Uterus (tissue), 2 donors: Measurements from ENCODE around the gene SLC22A23.

Experiments
- POLR2A ChIP-seq, 2 donors: fragments of 450-650 bp; IDR thresholded peaks; one replicate each; pipeline ENCODE4 v1.6.1; 2016; ENCODE audit warnings: antibody characterized with exemption in 2 of 2, mild to moderate bottlenecking in 1 of 2, moderate library complexity in 1 of 2
- TF ChIP-seq, protein P1 (sequence below), 4 experiments: fragments of 200-600 bp in 2 of 4; fragments of 450-650 bp in 2 of 4; sonication (generic) in 2 of 4; IDR thresholded peaks; one replicate each; pipeline ENCODE4 v1.5.1; 2016 to 2019; ENCODE audit warnings: antibody characterized with exemption in 4 of 4, mild to moderate bottlenecking in 2 of 4, moderate library complexity in 1 of 4

DNA sequence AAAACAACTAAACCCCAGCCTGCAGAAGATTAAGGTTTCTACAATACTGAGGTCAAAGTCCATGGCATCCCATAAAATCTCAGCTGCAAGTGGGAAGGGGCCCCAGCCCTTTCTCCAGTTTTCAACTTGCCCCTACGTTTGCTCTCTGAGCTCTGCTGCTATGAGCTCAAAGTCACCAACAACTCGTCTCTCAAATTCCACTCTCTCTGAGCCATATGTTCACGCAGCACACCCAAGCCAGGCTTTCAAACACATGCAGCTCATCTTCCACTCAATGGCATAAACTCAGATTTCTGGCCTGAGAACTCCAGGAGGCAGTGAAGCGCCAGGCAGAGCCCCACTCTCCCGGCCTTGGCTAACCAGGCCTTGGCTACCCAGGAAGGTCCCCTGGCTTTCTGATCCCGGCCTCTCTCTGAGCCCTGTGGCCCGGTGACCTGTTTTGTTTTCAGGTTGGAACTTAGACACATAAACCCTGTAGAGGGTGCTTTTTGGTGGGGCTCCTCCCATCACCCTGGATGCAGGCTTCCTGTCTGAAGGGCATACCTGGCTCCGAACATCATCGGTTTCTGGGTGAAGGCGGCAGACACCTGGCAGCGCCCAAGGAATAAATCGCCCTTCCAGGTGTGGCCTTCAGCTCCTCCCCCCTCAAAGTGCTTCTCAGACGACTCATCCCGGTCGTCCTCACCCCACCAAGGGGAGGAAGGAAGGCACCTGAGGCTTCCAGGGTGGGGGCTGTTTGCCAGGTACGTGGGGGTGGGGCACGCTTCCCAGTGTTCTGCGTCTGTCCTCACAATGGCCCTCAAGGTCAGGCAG lies 12.4 kb downstream of the SLC22A23 start:
- no peak for TF ChIP-seq POLR2A (IDR thresholded peaks at IDR 0.05)
- TF ChIP-seq, protein P1, sequence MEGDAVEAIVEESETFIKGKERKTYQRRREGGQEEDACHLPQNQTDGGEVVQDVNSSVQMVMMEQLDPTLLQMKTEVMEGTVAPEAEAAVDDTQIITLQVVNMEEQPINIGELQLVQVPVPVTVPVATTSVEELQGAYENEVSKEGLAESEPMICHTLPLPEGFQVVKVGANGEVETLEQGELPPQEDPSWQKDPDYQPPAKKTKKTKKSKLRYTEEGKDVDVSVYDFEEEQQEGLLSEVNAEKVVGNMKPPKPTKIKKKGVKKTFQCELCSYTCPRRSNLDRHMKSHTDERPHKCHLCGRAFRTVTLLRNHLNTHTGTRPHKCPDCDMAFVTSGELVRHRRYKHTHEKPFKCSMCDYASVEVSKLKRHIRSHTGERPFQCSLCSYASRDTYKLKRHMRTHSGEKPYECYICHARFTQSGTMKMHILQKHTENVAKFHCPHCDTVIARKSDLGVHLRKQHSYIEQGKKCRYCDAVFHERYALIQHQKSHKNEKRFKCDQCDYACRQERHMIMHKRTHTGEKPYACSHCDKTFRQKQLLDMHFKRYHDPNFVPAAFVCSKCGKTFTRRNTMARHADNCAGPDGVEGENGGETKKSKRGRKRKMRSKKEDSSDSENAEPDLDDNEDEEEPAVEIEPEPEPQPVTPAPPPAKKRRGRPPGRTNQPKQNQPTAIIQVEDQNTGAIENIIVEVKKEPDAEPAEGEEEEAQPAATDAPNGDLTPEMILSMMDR (IDR thresholded peaks at IDR 0.05) = no peak
